GM12864 (cell line): Measurements from ENCODE around the gene SLC44A4.
"Not testable (repeated sequence)": the region's sequence is repeated elsewhere in the genome, so short reads cannot be mapped to it uniquely, and the experiment has no call there.

Experiments
- DNase-seq: peaks from one replicate; pipeline ENCODE4 v3.0.0-alpha.2; 2011; ENCODE audit warnings: low read depth
- H3K4me3 ChIP-seq: 2 replicates; pipeline ENCODE4 v1.5.1; 2011; ENCODE audit warnings: mild to moderate bottlenecking, low read depth, low read length, control low read depth
- CTCF ChIP-seq: IDR thresholded peaks from 2 replicates; pipeline ENCODE4 v1.5.1; 2011; ENCODE audit warnings: low read depth, mild to moderate bottlenecking, moderate library complexity, low read length, control low read depth, inconsistent platforms; ENCODE audit errors: missing control alignments

Gene SLC44A4

GRCh38 chr6:31919624-31920303, 41.0 kb upstream of the SLC44A4 start:
- H3K4me3 ChIP-seq: no peak overlapping the region
- TF ChIP-seq CTCF: no peak
- no peak for DNase-seq

DNA sequence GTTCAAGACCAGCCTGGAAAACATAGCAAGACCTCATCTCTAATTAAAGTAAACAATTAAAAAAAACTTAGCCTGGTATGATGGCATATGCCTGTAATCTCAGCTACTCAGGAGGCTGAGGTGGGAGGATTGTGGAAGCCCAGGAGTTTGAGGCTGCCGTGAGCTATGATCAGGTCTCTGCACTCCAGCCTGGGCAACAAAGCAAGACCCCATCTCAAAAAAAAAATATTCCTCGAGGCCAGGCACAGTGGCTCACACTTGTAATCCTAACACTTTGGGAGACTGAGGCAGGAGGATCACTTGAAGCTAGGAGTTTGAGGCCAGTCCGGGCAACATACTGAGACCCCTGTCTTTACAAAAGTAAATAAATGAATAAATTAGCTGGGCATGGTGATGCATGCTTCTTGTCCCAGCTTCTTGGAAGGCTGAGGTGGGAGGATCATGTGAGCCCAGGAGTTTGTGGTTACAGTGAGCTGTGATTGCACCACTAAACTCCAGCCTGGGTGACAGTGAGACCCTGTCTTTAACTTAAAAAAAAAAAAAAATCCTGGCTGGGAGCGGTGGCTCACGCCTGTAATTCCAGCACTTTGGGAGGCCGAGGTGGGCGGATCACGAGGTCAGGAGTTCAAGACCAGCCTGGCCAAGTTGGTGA, 39.4 kb upstream of the SLC44A4 start:
- no peak for DNase-seq
- no peak for TF ChIP-seq CTCF
- no peak overlapping the region for H3K4me3 ChIP-seq

GRCh38 chr6:31915756-31916155, 37.0 kb upstream of the SLC44A4 start:
- DNase-seq: no peak
- TF ChIP-seq CTCF: no peak

DNA sequence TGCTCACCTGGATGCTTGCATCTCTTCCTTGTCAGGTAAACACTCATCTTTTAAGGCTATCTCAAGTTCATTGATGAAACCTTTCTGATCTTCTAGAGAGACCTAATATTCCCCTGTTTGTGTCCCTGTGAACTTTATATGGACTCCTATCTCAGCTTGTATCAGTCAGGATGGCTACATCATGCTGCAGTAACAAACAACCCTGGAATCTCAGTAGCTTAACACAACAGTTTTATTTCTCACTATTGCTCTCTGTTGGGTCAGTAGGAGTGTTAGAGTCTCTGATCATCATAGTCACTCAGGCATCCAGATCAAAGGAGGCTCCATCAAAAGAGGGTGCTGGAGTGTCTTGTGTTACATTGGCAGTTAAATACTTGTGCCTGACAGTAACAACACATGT, 36.6 kb upstream of the SLC44A4 start:
- TF ChIP-seq CTCF: no peak
- no peak overlapping the region for H3K4me3 ChIP-seq
- no peak for DNase-seq

More at GRCh38 chr6:31915756-31916155, 37.0 kb upstream of the SLC44A4 start:
- no peak overlapping the region for H3K4me3 ChIP-seq

GRCh38 chr6:31911826-31912585, 33.2 kb upstream of the SLC44A4 start:
- no peak overlapping the region for H3K4me3 ChIP-seq
- TF ChIP-seq CTCF: no peak
- DNase-seq: no peak

- not testable (repeated sequence) for DNase-seq, H3K4me3 ChIP-seq
These were observed 30.5 kb upstream of the SLC44A4 start for GRCh38 chr6:31909298-31909697.

DNA sequence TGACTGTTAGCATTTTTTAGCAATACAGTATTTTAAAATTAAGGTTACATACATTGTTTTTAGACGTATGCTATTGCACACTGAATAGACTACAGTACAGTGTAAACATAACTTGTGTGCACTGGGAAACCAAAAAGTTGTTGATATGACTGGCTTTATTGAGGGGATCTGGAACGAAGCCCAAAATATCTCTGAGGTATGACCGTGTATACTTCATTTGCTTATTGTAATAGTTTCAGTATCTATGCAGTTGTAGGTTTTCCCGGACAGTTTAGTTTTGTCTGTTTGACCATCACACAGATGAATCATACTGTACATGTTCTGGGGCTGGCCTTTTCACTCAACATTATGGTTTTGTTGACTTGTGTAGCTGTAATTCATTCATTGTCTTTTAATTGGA, 30.0 kb upstream of the SLC44A4 start:
- DNase-seq: no peak
- H3K4me3 ChIP-seq: no peak overlapping the region
- no peak for TF ChIP-seq CTCF

DNA sequence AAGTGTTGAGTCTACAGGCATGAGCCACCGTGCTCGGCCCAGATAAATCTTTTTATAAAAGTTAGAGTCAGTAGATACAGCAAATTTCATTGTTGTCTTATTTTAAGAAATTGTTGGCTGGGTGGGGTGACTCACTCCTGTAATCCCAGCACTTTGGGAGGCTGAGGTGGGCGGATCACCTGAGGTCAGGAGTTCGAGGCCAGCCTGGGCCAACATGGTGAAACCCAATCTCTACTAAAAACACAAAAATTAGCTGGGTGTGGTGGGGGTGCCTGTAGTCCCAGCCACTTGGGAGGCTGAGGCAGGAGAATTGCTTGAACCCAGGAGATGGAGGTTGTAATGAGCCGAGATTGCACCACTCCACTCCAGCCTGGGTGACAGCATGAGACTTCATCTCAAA, 29.5 kb upstream of the SLC44A4 start:
- DNase-seq, H3K4me3 ChIP-seq: not testable (repeated sequence)
